H1 (cell line): ENCODE results near the gene MUC5B. TPM values are rescaled to one million over a fixed set of nuclear protein-coding genes. Genes with fewer than 3 reads are reported as not detected.
"Not testable (repeated sequence)": the region's sequence is repeated elsewhere in the genome, so short reads cannot be mapped to it uniquely, and the experiment has no call there.

Experiments used
- CTCF ChIA-PET: fragments of 300-600 bp; sonication (Branson Sonifier 250); formaldehyde crosslinking; loops from one replicate; lab custom pipeline; 2021; ENCODE audit not compliant: partially characterized antibody; lab: Charles Lee
- POLR2A ChIA-PET: fragments of 300-600 bp; sonication (Branson Sonifier 250); formaldehyde crosslinking; loops from one replicate; lab custom pipeline; 2021; ENCODE audit warnings: inconsistent platforms; ENCODE audit not compliant: partially characterized antibody; lab: Charles Lee
- DNase-seq, 2 experiments: peaks; one replicate each; pipeline versions ENCODE4 v3.0.0 to v3.0.0-alpha.2; 2010 to 2022; ENCODE audit warnings: low spot score in 2 of 2, low read depth in 1 of 2, mixed read lengths in 1 of 2
- FAIRE-seq: peaks from 2 replicates; lab custom pipeline; 2011; peaks lifted over from hg19 to GRCh38; lab: Jason Lieb, UNC
- H2AFZ ChIP-seq: 2 replicates; pipeline ENCODE4 v1.8.1; 2012; ENCODE audit warnings: low read length, inconsistent platforms
- H2AK5ac ChIP-seq: 2 replicates; pipeline ENCODE4 v1.6.1; 2013; ENCODE audit warnings: low read depth, low read length
- H2BK120ac ChIP-seq: replicated peaks from 2 replicates; pipeline ENCODE3; 2013; ENCODE audit warnings: low read depth, low read length, inconsistent platforms
- H2BK12ac ChIP-seq: 2 replicates; pipeline ENCODE4 v1.6.1; 2013; ENCODE audit warnings: low read depth, low read length
- H2BK15ac ChIP-seq: 2 replicates; pipeline ENCODE4 v1.6.1; 2013; ENCODE audit warnings: low read length
- H2BK20ac ChIP-seq: 2 replicates; pipeline ENCODE4 v1.6.1; 2013; ENCODE audit warnings: low read length
- H2BK5ac ChIP-seq: 2 replicates; pipeline ENCODE4 v1.6.1; 2013; ENCODE audit warnings: low read depth, low read length
- H3K14ac ChIP-seq: 2 replicates; pipeline ENCODE4 v1.6.1; 2013; ENCODE audit warnings: inconsistent platforms; ENCODE audit not compliant: insufficient read length
- H3K18ac ChIP-seq: 2 replicates; pipeline ENCODE4 v1.6.1; 2013; ENCODE audit warnings: low read length; ENCODE audit errors: extremely low read depth
- H3K23ac ChIP-seq: 2 replicates; pipeline ENCODE4 v1.6.1; 2013; ENCODE audit warnings: inconsistent platforms; ENCODE audit not compliant: insufficient read length
- H3K23me2 ChIP-seq: 2 replicates; pipeline ENCODE4 v1.6.1; 2013; ENCODE audit warnings: low read depth, low read length
- H3K27ac ChIP-seq: 2 replicates; pipeline ENCODE4 v1.6.1; 2011; ENCODE audit warnings: low read depth, low read length, inconsistent platforms
- H3K27me3 ChIP-seq, 4 experiments: replicated peaks in 1 of 4; 1 replicate in 1 of 4; 2 replicates in 3 of 4; pipeline versions ENCODE4 v1.6.1 to v1.8.1; 2011 to 2013; ENCODE audit warnings: low read length in 3 of 4, mild to moderate bottlenecking in 3 of 4, inconsistent platforms in 2 of 4, mixed read lengths in 2 of 4, moderate library complexity in 1 of 4; ENCODE audit not compliant: control insufficient read depth in 3 of 4, insufficient read depth in 3 of 4; ENCODE audit errors: extremely low read depth in 1 of 4
- H3K36me3 ChIP-seq, 4 experiments: 2 replicates each; pipeline versions ENCODE4 v1.6.1 to v1.8.1; 2011 to 2013; ENCODE audit warnings: mild to moderate bottlenecking in 4 of 4, low read length in 3 of 4, moderate library complexity in 2 of 4, control low read depth in 1 of 4, inconsistent platforms in 1 of 4; ENCODE audit not compliant: insufficient read depth in 4 of 4, control insufficient read depth in 2 of 4
- H3K4ac ChIP-seq: replicated peaks from 2 replicates; pipeline ENCODE3; 2013; ENCODE audit warnings: low read length, low read depth, mixed read lengths, inconsistent platforms; ENCODE audit not compliant: insufficient read length
- H3K4me1 ChIP-seq, 4 experiments: replicated peaks in 1 of 4; 1 replicate in 1 of 4; 2 replicates in 3 of 4; pipeline versions ENCODE4 v1.6.1 to v1.8.1; 2011 to 2013; ENCODE audit warnings: low read length in 3 of 4, inconsistent platforms in 2 of 4, mixed read lengths in 1 of 4; ENCODE audit not compliant: insufficient read depth in 4 of 4, control insufficient read depth in 3 of 4
- H3K4me2 ChIP-seq, 2 experiments: 2 replicates each; pipeline versions ENCODE4 v1.6.1 to v1.8.1; 2011 to 2013; ENCODE audit warnings: low read depth in 2 of 2, low read length in 2 of 2, control low read depth in 1 of 2, inconsistent platforms in 1 of 2, mild to moderate bottlenecking in 1 of 2; ENCODE audit not compliant: insufficient read depth in 1 of 2
- H3K4me3 ChIP-seq, 4 experiments: fragments of 200-600, 300-600 bp in 1 of 4; sonication (generic), shearing (Covaris generic), sonication (Bioruptor Twin) in 1 of 4; 2 replicates each; pipeline versions ENCODE4 v1.5.1 to v1.8.1; 2011 to 2016; ENCODE audit warnings: low read length in 4 of 4, low read depth in 3 of 4, control low read depth in 2 of 4, inconsistent platforms in 2 of 4, mild to moderate bottlenecking in 2 of 4, mixed read lengths in 1 of 4, moderate library complexity in 1 of 4; ENCODE audit not compliant: insufficient read depth in 2 of 4; ENCODE audit errors: extremely low read depth in 1 of 4
- H3K56ac ChIP-seq: replicated peaks from 2 replicates; pipeline ENCODE3; 2013; ENCODE audit warnings: low read depth, mild to moderate bottlenecking, mixed read lengths, low read length, inconsistent platforms; ENCODE audit not compliant: insufficient read length
- H3K79me1 ChIP-seq: 2 replicates; pipeline ENCODE4 v1.6.1; 2013; ENCODE audit warnings: low read depth, low read length, control low read depth
- H3K79me2 ChIP-seq, 2 experiments: 2 replicates each; pipeline versions ENCODE4 v1.6.1 to v1.8.1; 2012 to 2013; ENCODE audit warnings: low read length in 2 of 2, mild to moderate bottlenecking in 2 of 2, inconsistent platforms in 1 of 2; ENCODE audit not compliant: insufficient read depth in 2 of 2, control insufficient read depth in 1 of 2
- H3K9ac ChIP-seq, 4 experiments: replicated peaks in 1 of 4; 1 replicate in 1 of 4; 2 replicates in 3 of 4; pipeline versions ENCODE4 v1.6.1 to v1.8.1; 2011 to 2013; ENCODE audit warnings: low read depth in 3 of 4, low read length in 3 of 4, control low read depth in 2 of 4, mild to moderate bottlenecking in 2 of 4, moderate library complexity in 2 of 4, inconsistent platforms in 1 of 4; ENCODE audit errors: extremely low read depth in 1 of 4
- H3K9me3 ChIP-seq, 2 experiments: 2 replicates each; pipeline versions ENCODE4 v1.6.1 to v1.8.1; 2012 to 2013; ENCODE audit warnings: mild to moderate bottlenecking in 2 of 2, moderate library complexity in 2 of 2, control low read depth in 1 of 2, inconsistent platforms in 1 of 2, low read depth in 1 of 2, low read length in 1 of 2, mixed read lengths in 1 of 2; ENCODE audit not compliant: insufficient read depth in 2 of 2
- H4K20me1 ChIP-seq, 2 experiments: replicated peaks in 1 of 2; 2 replicates each; pipeline versions ENCODE3 to v1.8.1; 2011 to 2013; ENCODE audit warnings: inconsistent platforms in 2 of 2, low read length in 2 of 2, mild to moderate bottlenecking in 1 of 2; ENCODE audit not compliant: insufficient read depth in 2 of 2, control insufficient read depth in 1 of 2
- H4K5ac ChIP-seq: 2 replicates; pipeline ENCODE4 v1.6.1; 2013; ENCODE audit warnings: low read length, low read depth, mixed read lengths, inconsistent platforms; ENCODE audit not compliant: insufficient read length
- H4K8ac ChIP-seq: 2 replicates; pipeline ENCODE4 v1.8.0; 2013; ENCODE audit warnings: mild to moderate bottlenecking, moderate library complexity, low read length, inconsistent platforms; ENCODE audit not compliant: insufficient read depth; ENCODE audit errors: extremely low read depth
- H4K91ac ChIP-seq: replicated peaks from 2 replicates; pipeline ENCODE3; 2013; ENCODE audit warnings: low read length, mixed read lengths, inconsistent platforms; ENCODE audit not compliant: insufficient read length
- WGBS, 2 experiments: shearing (Covaris generic) in 1 of 2; methylation state at CpG; one replicate each; pipeline versions ENCODE4 v1.1.6 to v1.1.7; 2013 to 2015; ENCODE audit warnings: low lambda C conversion rate in 2 of 2, mixed read lengths in 2 of 2, inconsistent platforms in 1 of 2, low coverage in 1 of 2, missing lambda C conversion rate in 1 of 2; ENCODE audit not compliant: insufficient replicate concordance in 2 of 2, insufficient coverage in 1 of 2, insufficient read length in 1 of 2; ENCODE audit errors: extremely low coverage in 1 of 2, missing lambda C conversion rate in 1 of 2; 5-methylcytosine and 5-hydroxymethylcytosine counted together
- polyA plus RNA-seq, 7 experiments: library from polyadenylated mRNA; depleted of rRNA in 3 of 7; stranded (reverse) in 5 of 7; unstranded in 2 of 7; fragments of >200 nt in 5 of 7; fragments of 200-250 nt in 2 of 7; gene quantifications; 1 replicate in 5 of 7; 2 replicates in 1 of 7; 4 replicates in 1 of 7; pipeline versions ENCODE4 v1.2.1 to v1.2.3, GENCODE V29; 2011 to 2013; ENCODE audit warnings: missing spikeins in 2 of 7, mixed read lengths in 2 of 7
- total RNA-seq: library from RNA; stranded (reverse); fragmentation: NEBNext Ultra II Directional; extraction: Animal tissue kit (Norgen Biotek cat#: 25700); gene quantifications from 2 replicates; pipeline ENCODE4 v1.2.1, GENCODE V29; 2021

MUC5B gene
- total and polyA plus RNA-seq, 2 of the 8 experiments (the other 6 are each of a cell fraction or from before 2014, with no cell fraction given), result 0.02 to 0.03 TPM

DNA sequence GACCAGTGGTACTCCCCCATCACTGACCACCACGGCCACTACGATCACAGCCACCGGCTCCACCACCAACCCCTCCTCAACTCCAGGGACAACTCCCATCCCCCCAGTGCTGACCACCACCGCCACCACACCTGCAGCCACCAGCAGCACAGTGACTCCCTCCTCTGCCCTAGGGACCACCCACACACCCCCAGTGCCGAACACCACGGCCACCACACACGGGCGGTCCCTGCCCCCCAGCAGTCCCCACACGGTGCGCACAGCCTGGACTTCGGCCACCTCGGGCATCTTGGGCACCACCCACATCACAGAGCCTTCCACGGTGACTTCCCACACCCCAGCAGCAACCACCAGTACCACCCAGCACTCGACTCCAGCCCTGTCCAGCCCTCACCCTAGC lies 24.2 kb downstream of the MUC5B start:
- H4K20me1 ChIP-seq, H2BK5ac ChIP-seq, CTCF ChIA-PET, H3K4me1 ChIP-seq, H3K14ac ChIP-seq, DNase-seq, H3K56ac ChIP-seq, H2AK5ac ChIP-seq, H2AFZ ChIP-seq, H3K36me3 ChIP-seq, H3K18ac ChIP-seq, H2BK120ac ChIP-seq, H3K79me2 ChIP-seq, H3K79me1 ChIP-seq, H3K23me2 ChIP-seq, H3K4me2 ChIP-seq, H3K27me3 ChIP-seq, POLR2A ChIA-PET, H3K27ac ChIP-seq, H2BK15ac ChIP-seq, H2BK20ac ChIP-seq, H3K9ac ChIP-seq, H4K8ac ChIP-seq, H2BK12ac ChIP-seq, H3K4ac ChIP-seq, H4K91ac ChIP-seq, H3K4me3 ChIP-seq, H4K5ac ChIP-seq, FAIRE-seq, H3K23ac ChIP-seq: not testable (repeated sequence)
- 91% methylated on average over 9 of the region's 14 CpGs; no CpG with 5 or more reads in 1 of the 2 experiments for WGBS, 2 experiments
- peaks cover 22 to 75% of the 10 kb centered on the region in 2 experiments for H3K9me3 ChIP-seq

DNA sequence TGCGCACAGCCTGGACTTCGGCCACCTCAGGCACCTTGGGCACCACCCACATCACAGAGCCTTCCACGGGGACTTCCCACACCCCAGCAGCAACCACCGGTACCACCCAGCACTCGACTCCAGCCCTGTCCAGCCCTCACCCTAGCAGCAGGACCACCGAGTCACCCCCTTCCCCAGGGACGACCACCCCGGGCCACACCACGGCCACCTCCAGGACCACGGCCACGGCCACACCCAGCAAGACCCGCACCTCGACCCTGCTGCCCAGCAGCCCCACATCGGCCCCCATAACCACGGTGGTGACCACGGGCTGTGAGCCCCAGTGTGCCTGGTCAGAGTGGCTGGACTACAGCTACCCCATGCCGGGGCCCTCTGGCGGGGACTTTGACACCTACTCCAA lies 26.1 kb downstream of the MUC5B start:
- H3K18ac ChIP-seq, H3K27ac ChIP-seq, H3K36me3 ChIP-seq, H3K9ac ChIP-seq, H2AFZ ChIP-seq, H2BK12ac ChIP-seq, DNase-seq, H2AK5ac ChIP-seq, H2BK15ac ChIP-seq, H3K4me2 ChIP-seq, CTCF ChIA-PET, H3K4ac ChIP-seq, H2BK20ac ChIP-seq, H3K4me1 ChIP-seq, H3K79me2 ChIP-seq, POLR2A ChIA-PET, H2BK120ac ChIP-seq, H3K23ac ChIP-seq, H4K5ac ChIP-seq, FAIRE-seq, H3K79me1 ChIP-seq, H4K91ac ChIP-seq, H2BK5ac ChIP-seq, H3K27me3 ChIP-seq, H4K8ac ChIP-seq, H3K14ac ChIP-seq, H3K56ac ChIP-seq, H4K20me1 ChIP-seq, H3K4me3 ChIP-seq, H3K23me2 ChIP-seq: not testable (repeated sequence)
- WGBS, 2 experiments, result 100% methylated on average over 1 of the region's 18 CpGs; no CpG with 5 or more reads in 1 of the 2 experiments
- peaks cover 23 to 78% of the 10 kb centered on the region in 2 experiments for H3K9me3 ChIP-seq
